ENCODE measurements around the gene TMPRSS9. TPM values are rescaled to one million over a fixed set of nuclear protein-coding genes. Genes with fewer than 3 reads are reported as not detected.
A peak's percentile ranks its signal among the peaks of the same experiment; 100 is the strongest.

Gene TMPRSS9
- total and polyA plus RNA-seq, 2 of the 13 experiments (the other 11 are each of a cell fraction or from before 2014, with no cell fraction given), result 2.5 to 5.2 TPM

DNA sequence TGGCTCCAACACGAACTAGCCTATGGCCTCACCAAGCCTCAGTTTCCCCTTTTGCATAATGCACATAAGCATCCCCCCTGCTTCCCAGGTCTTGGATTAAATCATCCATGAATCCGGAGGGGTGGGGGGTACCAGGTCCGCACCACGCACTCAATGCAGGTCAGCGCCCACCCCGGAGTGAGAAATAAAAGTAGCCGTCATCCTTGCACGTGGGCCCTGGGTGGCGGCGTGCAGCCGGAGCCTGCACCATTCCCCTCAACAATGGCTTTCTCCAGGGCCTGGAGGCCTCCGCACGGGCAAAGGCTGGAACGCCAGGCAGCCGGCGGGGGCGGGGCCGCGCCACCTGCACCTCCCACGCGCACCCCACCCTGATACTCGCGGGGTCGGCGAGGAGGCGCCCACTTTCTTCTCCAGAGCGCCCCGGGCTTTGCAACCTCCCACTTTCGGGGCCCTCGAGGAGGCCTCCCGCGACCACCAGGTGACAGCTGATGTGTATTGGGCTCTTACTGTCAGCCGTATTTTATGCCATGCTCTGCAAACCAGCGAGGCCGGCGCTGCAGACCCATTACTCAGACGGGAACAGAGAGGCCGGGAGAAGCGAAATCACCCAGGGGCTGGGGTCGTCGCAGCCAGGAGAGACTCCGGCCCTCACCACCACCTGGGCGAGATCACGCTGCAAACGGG, 115.1 kb downstream of the TMPRSS9 start (continued):
- TF ChIP-seq TEAD3 (CRISPR knock-in tag; optimal IDR thresholded peaks at IDR 0.05; ENCODE audit: borderline replicate concordance), result no peak
- peak; percentile 17; the same call in 1 of the 2 replicates for TF ChIP-seq RXRA (CRISPR knock-in tag; IDR thresholded peaks at IDR 0.05)
- no peak for TF ChIP-seq ZSCAN12 (CRISPR knock-in tag; IDR thresholded peaks at IDR 0.05)
- TF ChIP-seq KDM3A (CRISPR knock-in tag; IDR thresholded peaks at IDR 0.05; ENCODE audit: low read depth), result no peak
- TF ChIP-seq, protein P1, sequence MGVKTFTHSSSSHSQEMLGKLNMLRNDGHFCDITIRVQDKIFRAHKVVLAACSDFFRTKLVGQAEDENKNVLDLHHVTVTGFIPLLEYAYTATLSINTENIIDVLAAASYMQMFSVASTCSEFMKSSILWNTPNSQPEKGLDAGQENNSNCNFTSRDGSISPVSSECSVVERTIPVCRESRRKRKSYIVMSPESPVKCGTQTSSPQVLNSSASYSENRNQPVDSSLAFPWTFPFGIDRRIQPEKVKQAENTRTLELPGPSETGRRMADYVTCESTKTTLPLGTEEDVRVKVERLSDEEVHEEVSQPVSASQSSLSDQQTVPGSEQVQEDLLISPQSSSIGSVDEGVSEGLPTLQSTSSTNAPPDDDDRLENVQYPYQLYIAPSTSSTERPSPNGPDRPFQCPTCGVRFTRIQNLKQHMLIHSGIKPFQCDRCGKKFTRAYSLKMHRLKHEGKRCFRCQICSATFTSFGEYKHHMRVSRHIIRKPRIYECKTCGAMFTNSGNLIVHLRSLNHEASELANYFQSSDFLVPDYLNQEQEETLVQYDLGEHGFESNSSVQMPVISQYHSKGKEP (CRISPR knock-in tag; IDR thresholded peaks at IDR 0.05), result no peak
- TF ChIP-seq SIX4 (CRISPR knock-in tag; IDR thresholded peaks at IDR 0.05), result no peak
- TF ChIP-seq PTBP1 (IDR thresholded peaks at IDR 0.05; ENCODE audit: low read depth, low read length, poor library complexity, severe bottlenecking), result no peak
- no peak for TF ChIP-seq GZF1 (CRISPR knock-in tag; IDR thresholded peaks at IDR 0.05)
- TF ChIP-seq ISL2 (CRISPR knock-in tag; IDR thresholded peaks at IDR 0.05), result 0 out of 2 replicates have a peak, but pooled peaks have one; percentile 29
- TF ChIP-seq, protein P2, sequence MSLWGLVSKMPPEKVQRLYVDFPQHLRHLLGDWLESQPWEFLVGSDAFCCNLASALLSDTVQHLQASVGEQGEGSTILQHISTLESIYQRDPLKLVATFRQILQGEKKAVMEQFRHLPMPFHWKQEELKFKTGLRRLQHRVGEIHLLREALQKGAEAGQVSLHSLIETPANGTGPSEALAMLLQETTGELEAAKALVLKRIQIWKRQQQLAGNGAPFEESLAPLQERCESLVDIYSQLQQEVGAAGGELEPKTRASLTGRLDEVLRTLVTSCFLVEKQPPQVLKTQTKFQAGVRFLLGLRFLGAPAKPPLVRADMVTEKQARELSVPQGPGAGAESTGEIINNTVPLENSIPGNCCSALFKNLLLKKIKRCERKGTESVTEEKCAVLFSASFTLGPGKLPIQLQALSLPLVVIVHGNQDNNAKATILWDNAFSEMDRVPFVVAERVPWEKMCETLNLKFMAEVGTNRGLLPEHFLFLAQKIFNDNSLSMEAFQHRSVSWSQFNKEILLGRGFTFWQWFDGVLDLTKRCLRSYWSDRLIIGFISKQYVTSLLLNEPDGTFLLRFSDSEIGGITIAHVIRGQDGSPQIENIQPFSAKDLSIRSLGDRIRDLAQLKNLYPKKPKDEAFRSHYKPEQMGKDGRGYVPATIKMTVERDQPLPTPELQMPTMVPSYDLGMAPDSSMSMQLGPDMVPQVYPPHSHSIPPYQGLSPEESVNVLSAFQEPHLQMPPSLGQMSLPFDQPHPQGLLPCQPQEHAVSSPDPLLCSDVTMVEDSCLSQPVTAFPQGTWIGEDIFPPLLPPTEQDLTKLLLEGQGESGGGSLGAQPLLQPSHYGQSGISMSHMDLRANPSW (CRISPR knock-in tag; IDR thresholded peaks at IDR 0.05; ENCODE audit: borderline replicate concordance), result no peak
- no peak for TF ChIP-seq ZNF576 (CRISPR knock-in tag; IDR thresholded peaks at IDR 0.05)
- no peak for TF ChIP-seq MYNN (CRISPR knock-in tag; IDR thresholded peaks at IDR 0.05; ENCODE audit: low read depth)
- peak; percentile 25; the same call in 1 of the 2 replicates for TF ChIP-seq FOXP4 (CRISPR knock-in tag; IDR thresholded peaks at IDR 0.05)
- TF ChIP-seq FOXO1 (CRISPR knock-in tag; IDR thresholded peaks at IDR 0.05), result 0 out of 2 replicates have a peak, but pooled peaks have one; percentile 15
- TF ChIP-seq ZNF768 (CRISPR knock-in tag; IDR thresholded peaks at IDR 0.05), result peak; percentile 78
- no peak for TF ChIP-seq NFKBIZ (CRISPR knock-in tag; IDR thresholded peaks at IDR 0.05)
- TF ChIP-seq HIC2 (CRISPR knock-in tag; IDR thresholded peaks at IDR 0.05; ENCODE audit: low read depth), result no peak
- TF ChIP-seq MED1 (CRISPR knock-in tag; IDR thresholded peaks at IDR 0.05), result no peak
- TF ChIP-seq POLR2AphosphoS5 (IDR thresholded peaks at IDR 0.05; ENCODE audit: low read depth, low read length), result no peak
- TF ChIP-seq HOXA7 (CRISPR knock-in tag; IDR thresholded peaks at IDR 0.05), result no peak
- no peak for TF ChIP-seq POLR2G (IDR thresholded peaks at IDR 0.05; ENCODE audit: low read depth, low read length)
